T-helper 1 cell treated with Interleukin-12 subunit alpha and Interleukin-12 subunit beta and Interleukin-4 antibody, amounts not matched to agents 30 μg/mL and 1 μg/mL, for 36 hours (primary cell): ENCODE results near the gene MYO15B.
"Not testable (repeated sequence)": the region's sequence is repeated elsewhere in the genome, so short reads cannot be mapped to it uniquely, and the experiment has no call there.

Source experiments
- H3K27ac Mint-ChIP-seq: one replicate; pipeline ENCODE4 v1.8.0; 2021; ENCODE audit warnings: mild to moderate bottlenecking, mixed read lengths
- H3K27me3 Mint-ChIP-seq: one replicate; pipeline ENCODE4 v1.8.0; 2021; ENCODE audit warnings: low read depth, mixed read lengths
- H3K36me3 Mint-ChIP-seq: one replicate; pipeline ENCODE4 v1.8.0; 2021; ENCODE audit warnings: low read depth, mixed read lengths
- H3K4me1 Mint-ChIP-seq: one replicate; pipeline ENCODE4 v1.8.0; 2021; ENCODE audit warnings: low read depth, mixed read lengths
- H3K4me3 Mint-ChIP-seq: one replicate; pipeline ENCODE4 v1.8.0; 2021; ENCODE audit warnings: mild to moderate bottlenecking, moderate library complexity, mixed read lengths
- H3K9me3 Mint-ChIP-seq: one replicate; pipeline ENCODE4 v1.8.0; 2021; ENCODE audit warnings: mixed read lengths

Gene MYO15B

GRCh38 chr17:75629157-75629556 is 41.6 kb downstream of the MYO15B start:
- Mint-ChIP-seq H3K4me3 (no peak overlapping the region), H3K9me3 (no peaks in the 10 kb centered on the region), H3K27me3 (no peaks in the 10 kb centered on the region), H3K27ac (no peak overlapping the region), H3K4me1 (no peaks in the 10 kb centered on the region), H3K36me3 (no peaks in the 10 kb centered on the region)

GRCh38 chr17:75630071-75630917 is 42.7 kb downstream of the MYO15B start:
- Mint-ChIP-seq H3K4me3 (no peak overlapping the region), H3K27me3 (no peaks in the 10 kb centered on the region), H3K36me3 (no peaks in the 10 kb centered on the region), H3K9me3 (no peaks in the 10 kb centered on the region), H3K4me1 (no peaks in the 10 kb centered on the region), H3K27ac (no peak overlapping the region)

GRCh38 chr17:75631353-75631752 is 43.8 kb downstream of the MYO15B start:
- Mint-ChIP-seq H3K27me3 (no peaks in the 10 kb centered on the region), H3K36me3 (no peaks in the 10 kb centered on the region), H3K9me3 (no peaks in the 10 kb centered on the region), H3K27ac (no peak overlapping the region), H3K4me1 (no peaks in the 10 kb centered on the region), H3K4me3 (no peak overlapping the region)

GRCh38 chr17:75632428-75632827 is 44.8 kb downstream of the MYO15B start:
- Mint-ChIP-seq H3K27me3 (no peaks in the 10 kb centered on the region), H3K4me1 (no peaks in the 10 kb centered on the region), H3K27ac (no peak overlapping the region), H3K4me3 (no peak overlapping the region), H3K36me3 (no peaks in the 10 kb centered on the region), H3K9me3 (no peaks in the 10 kb centered on the region)

- H3K27me3 Mint-ChIP-seq, result no peaks in the 10 kb centered on the region
- H3K9me3 Mint-ChIP-seq, result no peaks in the 10 kb centered on the region
- no peaks in the 10 kb centered on the region for H3K36me3 Mint-ChIP-seq
- no peak within 1 kb of the TSS for H3K27ac Mint-ChIP-seq
- no peaks in the 10 kb centered on the region for H3K4me1 Mint-ChIP-seq
- H3K4me3 Mint-ChIP-seq, result no peak within 1 kb of the TSS
Measured at GRCh38 chr17:75632863-75633485, 45.4 kb downstream of the MYO15B start, which contains the start of gene SMIM5. SMIM5 (plus strand) TSS chr17:75633434; CDS start chr17:75640202, 6,768 bp downstream.

- no peaks in the 10 kb centered on the region for H3K4me1 Mint-ChIP-seq
- no peaks in the 10 kb centered on the region for H3K27me3 Mint-ChIP-seq
- H3K27ac Mint-ChIP-seq, result no peak overlapping the region
- no peaks in the 10 kb centered on the region for H3K36me3 Mint-ChIP-seq
- no peaks in the 10 kb centered on the region for H3K9me3 Mint-ChIP-seq
- no peak overlapping the region for H3K4me3 Mint-ChIP-seq
Measured at GRCh38 chr17:75633486-75634375, 46.1 kb downstream of the MYO15B start.

- no peaks in the 10 kb centered on the region for H3K9me3 Mint-ChIP-seq
- no peak overlapping the region for H3K4me3 Mint-ChIP-seq
- H3K27ac Mint-ChIP-seq, result no peak overlapping the region
- H3K36me3 Mint-ChIP-seq, result no peaks in the 10 kb centered on the region
- H3K4me1 Mint-ChIP-seq, result no peaks in the 10 kb centered on the region
- H3K27me3 Mint-ChIP-seq, result no peaks in the 10 kb centered on the region
Measured at GRCh38 chr17:75634376-75634740, 46.8 kb downstream of the MYO15B start.

GRCh38 chr17:75634754-75635609 is 47.4 kb downstream of the MYO15B start:
- no peaks in the 10 kb centered on the region for H3K9me3 Mint-ChIP-seq
- no peak overlapping the region for H3K4me3 Mint-ChIP-seq
- H3K27ac Mint-ChIP-seq, result no peak overlapping the region
- no peaks in the 10 kb centered on the region for H3K27me3 Mint-ChIP-seq
- H3K36me3 Mint-ChIP-seq, result no peaks in the 10 kb centered on the region
- no peaks in the 10 kb centered on the region for H3K4me1 Mint-ChIP-seq

GRCh38 chr17:75635610-75636202 is 48.1 kb downstream of the MYO15B start:
- no peak overlapping the region for H3K27ac Mint-ChIP-seq
- no peaks in the 10 kb centered on the region for H3K27me3 Mint-ChIP-seq
- H3K4me1 Mint-ChIP-seq, result no peaks in the 10 kb centered on the region
- no peaks in the 10 kb centered on the region for H3K9me3 Mint-ChIP-seq
- no peak overlapping the region for H3K4me3 Mint-ChIP-seq
- H3K36me3 Mint-ChIP-seq, result no peaks in the 10 kb centered on the region

GRCh38 chr17:75636381-75637142 is 49.0 kb downstream of the MYO15B start:
- no peaks in the 10 kb centered on the region for H3K4me1 Mint-ChIP-seq
- H3K27ac Mint-ChIP-seq, result no peak overlapping the region

GRCh38 chr17:75637143-75637538 is 49.5 kb downstream of the MYO15B start:
- no peaks in the 10 kb centered on the region for H3K4me1 Mint-ChIP-seq
- no peak overlapping the region for H3K4me3 Mint-ChIP-seq
- no peaks in the 10 kb centered on the region for H3K27me3 Mint-ChIP-seq
- H3K36me3 Mint-ChIP-seq, result no peaks in the 10 kb centered on the region
- H3K27ac Mint-ChIP-seq, result no peak overlapping the region
- no peaks in the 10 kb centered on the region for H3K9me3 Mint-ChIP-seq

More at GRCh38 chr17:75636381-75637142, 49.0 kb downstream of the MYO15B start:
- H3K27me3 Mint-ChIP-seq, result no peaks in the 10 kb centered on the region
- no peaks in the 10 kb centered on the region for H3K36me3 Mint-ChIP-seq
- H3K4me3 Mint-ChIP-seq, result no peak overlapping the region
- no peaks in the 10 kb centered on the region for H3K9me3 Mint-ChIP-seq

GRCh38 chr17:75637551-75637950 is 50.0 kb downstream of the MYO15B start:
- Mint-ChIP-seq H3K36me3 (no peaks in the 10 kb centered on the region), H3K27me3 (no peaks in the 10 kb centered on the region), H3K27ac (no peak overlapping the region), H3K4me1 (peaks cover 4% of the 10 kb centered on the region), H3K9me3 (no peaks in the 10 kb centered on the region), H3K4me3 (no peak overlapping the region)

GRCh38 chr17:75638039-75638438 is 50.4 kb downstream of the MYO15B start:
- not testable (repeated sequence) for H3K9me3 Mint-ChIP-seq, H3K4me1 Mint-ChIP-seq, H3K4me3 Mint-ChIP-seq, H3K27me3 Mint-ChIP-seq, H3K36me3 Mint-ChIP-seq, H3K27ac Mint-ChIP-seq
